Breast epithelium (tissue), 4 donors: ENCODE data around the gene SLC48A1. TPM values are rescaled to one million over a fixed set of nuclear protein-coding genes. Genes with fewer than 3 reads are reported as not detected.
"Not testable (repeated sequence)": the region's sequence is repeated elsewhere in the genome, so short reads cannot be mapped to it uniquely, and the experiment has no call there.

Experiments
- DNase-seq, 2 donors: peaks; one replicate each; pipeline ENCODE4 v3.0.0-alpha.2; 2019; ENCODE audit warnings: low spot score in 2 of 2
- H3K27ac ChIP-seq, 2 donors: fragments of 200-600 bp; sonication (generic) in 1 of 2; one replicate each; pipeline ENCODE4 v1.5.1; 2016 to 2019; ENCODE audit warnings: mild to moderate bottlenecking in 1 of 2
- H3K27me3 ChIP-seq, 2 donors: fragments of 200-600 bp; sonication (generic) in 1 of 2; one replicate each; pipeline versions ENCODE4 v1.5.1 to v1.6.0; 2017 to 2019; ENCODE audit warnings: control low read depth in 1 of 2, mild to moderate bottlenecking in 1 of 2
- H3K36me3 ChIP-seq: fragments of 200-600 bp; one replicate; pipeline ENCODE4 v1.5.1; 2019
- H3K4me1 ChIP-seq, 2 donors: fragments of 200-600 bp; sonication (generic); one replicate each; pipeline ENCODE4 v1.5.1; 2016 to 2019; ENCODE audit warnings: control low read depth in 1 of 2
- H3K4me3 ChIP-seq, 3 donors: fragments of 200-600 bp; sonication (generic); 1 replicate in 2 of 3; 2 replicates in 1 of 3; pipeline ENCODE4 v1.5.1; 2016 to 2019; ENCODE audit warnings: mild to moderate bottlenecking in 3 of 3, moderate library complexity in 2 of 3
- H3K9me3 ChIP-seq, 2 donors: fragments of 200-600 bp; sonication (generic) in 1 of 2; one replicate each; pipeline ENCODE4 v1.5.1; 2016 to 2019; ENCODE audit warnings: control low read depth in 1 of 2
- POLR2A ChIP-seq: fragments of 450-650 bp; IDR thresholded peaks from one replicate; pipeline ENCODE4 v1.6.1; 2016; ENCODE audit warnings: antibody characterized with exemption, mild to moderate bottlenecking, moderate library complexity
- POLR2AphosphoS5 ChIP-seq, 3 donors: sonication (generic); formaldehyde crosslinking; IDR thresholded peaks; one replicate each; pipeline ENCODE4 v1.6.1; 2017; ENCODE audit warnings: antibody characterized with exemption in 3 of 3
- intact Hi-C: fragments of 100-400 bp; cut with DNase I; formaldehyde crosslinking; loops from one replicate; pipeline ENCODE4 v1.15.1; 2023; ENCODE audit warnings: low total_unique reads
- total RNA-seq, 3 donors: library from RNA; depleted of rRNA; stranded (reverse); fragments of >200 nt; gene quantifications; one replicate each; pipeline ENCODE4 v1.1.0, GENCODE V29; 2016
- TF ChIP-seq, protein P1 (sequence below), 3 donors: fragments of 450-650 bp; IDR thresholded peaks; one replicate each; pipeline ENCODE4 v1.5.1; 2016 to 2017; ENCODE audit warnings: antibody characterized with exemption in 3 of 3, mild to moderate bottlenecking in 3 of 3, moderate library complexity in 3 of 3

The SLC48A1 gene
- total RNA-seq, 3 donors from 2014 or later, result 27.5 to 51.5 (median 30.6) TPM

DNA sequence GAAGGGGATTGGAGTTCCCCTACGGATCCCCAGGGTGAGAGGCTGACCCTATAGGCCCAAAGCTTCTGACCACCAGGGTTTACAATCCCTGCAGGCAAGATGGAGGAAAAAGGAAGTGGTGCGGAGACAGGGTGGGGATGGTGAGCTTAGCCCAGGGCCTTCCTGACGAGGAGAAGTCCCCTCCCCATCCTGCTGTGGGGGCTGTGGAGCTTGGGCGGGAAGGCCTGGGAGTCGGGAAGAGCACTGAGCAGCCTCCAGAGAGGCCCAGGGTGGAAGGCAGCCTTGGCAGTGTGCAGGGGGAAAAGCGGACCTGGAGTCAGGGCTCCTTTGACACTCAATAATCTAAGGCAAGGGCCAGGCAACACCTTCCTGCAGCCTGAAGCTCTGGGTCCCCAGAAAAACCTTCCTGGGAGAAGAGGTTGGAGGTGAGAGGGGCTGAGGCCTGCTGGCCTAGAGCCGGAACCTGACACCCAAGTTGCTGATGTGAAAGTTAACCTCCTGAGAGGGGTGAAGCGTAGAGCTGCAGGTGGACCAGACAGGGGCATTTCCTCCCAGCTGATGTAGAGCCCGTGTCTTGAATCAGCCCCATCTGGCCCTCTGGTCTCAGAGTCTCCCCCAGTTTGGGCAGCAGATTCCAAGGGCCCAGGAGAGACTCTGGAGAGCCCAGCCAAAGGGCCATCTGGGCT lies 40.6 kb downstream of the SLC48A1 start:
- peaks cover 43 to 68% of the 10 kb centered on the region in 2 donors for H3K4me1 ChIP-seq
- no peaks in the 10 kb centered on the region for H3K27me3 ChIP-seq
- H3K27ac ChIP-seq, result peak overlapping the region; percentile 98 to 99
- H3K4me3 ChIP-seq, result peak overlapping the region; percentile 43 to 70 (median 43)
- no peak for TF ChIP-seq POLR2A
- TF ChIP-seq, protein P1, sequence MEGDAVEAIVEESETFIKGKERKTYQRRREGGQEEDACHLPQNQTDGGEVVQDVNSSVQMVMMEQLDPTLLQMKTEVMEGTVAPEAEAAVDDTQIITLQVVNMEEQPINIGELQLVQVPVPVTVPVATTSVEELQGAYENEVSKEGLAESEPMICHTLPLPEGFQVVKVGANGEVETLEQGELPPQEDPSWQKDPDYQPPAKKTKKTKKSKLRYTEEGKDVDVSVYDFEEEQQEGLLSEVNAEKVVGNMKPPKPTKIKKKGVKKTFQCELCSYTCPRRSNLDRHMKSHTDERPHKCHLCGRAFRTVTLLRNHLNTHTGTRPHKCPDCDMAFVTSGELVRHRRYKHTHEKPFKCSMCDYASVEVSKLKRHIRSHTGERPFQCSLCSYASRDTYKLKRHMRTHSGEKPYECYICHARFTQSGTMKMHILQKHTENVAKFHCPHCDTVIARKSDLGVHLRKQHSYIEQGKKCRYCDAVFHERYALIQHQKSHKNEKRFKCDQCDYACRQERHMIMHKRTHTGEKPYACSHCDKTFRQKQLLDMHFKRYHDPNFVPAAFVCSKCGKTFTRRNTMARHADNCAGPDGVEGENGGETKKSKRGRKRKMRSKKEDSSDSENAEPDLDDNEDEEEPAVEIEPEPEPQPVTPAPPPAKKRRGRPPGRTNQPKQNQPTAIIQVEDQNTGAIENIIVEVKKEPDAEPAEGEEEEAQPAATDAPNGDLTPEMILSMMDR (IDR thresholded peaks at IDR 0.05), result no peak
- no peak for TF ChIP-seq POLR2AphosphoS5 (IDR thresholded peaks at IDR 0.05)
- intact Hi-C loops, result no loop called here
- H3K36me3 ChIP-seq, result no peaks in the 10 kb centered on the region
- no peak for DNase-seq
- H3K9me3 ChIP-seq, result no peaks in the 10 kb centered on the region

DNA sequence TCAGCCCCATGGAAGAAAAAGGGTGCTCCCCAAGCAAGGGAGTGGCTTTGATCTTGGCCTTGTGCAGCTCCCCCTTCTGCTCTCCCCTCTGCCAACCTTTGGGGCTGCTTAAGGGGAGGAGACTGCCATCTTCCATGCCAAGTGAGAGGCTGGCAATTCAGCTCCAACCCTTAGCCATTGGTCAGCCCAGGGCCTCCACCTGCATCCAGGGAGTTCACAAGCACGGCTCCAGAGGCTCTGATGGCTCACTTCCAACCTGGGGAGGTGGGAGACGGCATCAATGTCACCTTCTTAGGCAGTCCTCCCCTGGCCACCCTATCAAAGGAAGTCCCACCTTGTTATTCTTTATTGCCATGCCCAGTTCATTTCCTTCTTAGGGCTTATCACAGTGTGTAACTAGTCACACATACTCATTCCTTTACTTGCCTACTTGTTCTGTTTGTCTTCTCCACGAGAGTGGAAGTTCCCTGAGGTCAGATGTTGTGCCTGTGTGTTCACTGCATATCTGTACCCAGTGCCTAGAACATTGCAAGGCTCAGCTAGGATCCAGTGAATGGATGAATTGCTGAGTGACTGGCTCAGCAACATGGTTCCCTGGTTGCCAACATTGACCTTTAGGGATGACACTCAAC lies 41.6 kb downstream of the SLC48A1 start:
- TF ChIP-seq POLR2A, result no peak
- TF ChIP-seq, protein P1 (IDR thresholded peaks at IDR 0.05), result no peak

DNA sequence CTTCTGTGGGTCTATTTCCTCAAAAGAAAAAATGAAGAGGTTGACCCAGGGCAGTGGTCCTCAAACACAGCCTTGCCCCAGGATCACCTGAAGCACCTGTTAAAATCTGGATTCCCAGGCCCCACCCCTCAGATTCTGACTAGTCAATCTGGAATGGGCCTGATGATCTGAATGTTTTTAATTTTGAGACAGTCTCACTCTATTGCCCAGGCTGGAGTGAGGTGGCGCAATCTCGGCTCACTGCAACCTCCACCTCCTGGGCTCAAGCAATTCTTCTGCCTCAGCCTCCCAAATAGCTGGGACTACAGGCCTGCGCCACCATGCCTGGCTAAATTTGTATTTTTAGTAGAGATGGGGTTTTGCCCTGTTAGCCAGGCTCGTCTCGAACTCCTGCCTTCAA lies 42.4 kb downstream of the SLC48A1 start:
- DNase-seq, H3K9me3 ChIP-seq, H3K27me3 ChIP-seq, intact Hi-C loops, H3K4me3 ChIP-seq, H3K36me3 ChIP-seq: not testable (repeated sequence)
- Histone ChIP-seq H3K4me1 (peaks cover 39 to 63% of the 10 kb centered on the region in 2 donors), H3K27ac (peak overlapping the region; percentile 98 to 99)

More for the DNA sequence above, 41.6 kb downstream of the SLC48A1 start:
- no peak for DNase-seq
- Histone ChIP-seq H3K4me1 (peaks cover 40 to 63% of the 10 kb centered on the region in 2 donors), H3K36me3 (no peaks in the 10 kb centered on the region), H3K4me3 (peak overlapping the region in 1 of 3 donors; percentile 70), H3K9me3 (no peaks in the 10 kb centered on the region), H3K27ac (peak overlapping the region; percentile 98 to 99), H3K27me3 (no peaks in the 10 kb centered on the region)
- intact Hi-C loops, result no loop called here

DNA sequence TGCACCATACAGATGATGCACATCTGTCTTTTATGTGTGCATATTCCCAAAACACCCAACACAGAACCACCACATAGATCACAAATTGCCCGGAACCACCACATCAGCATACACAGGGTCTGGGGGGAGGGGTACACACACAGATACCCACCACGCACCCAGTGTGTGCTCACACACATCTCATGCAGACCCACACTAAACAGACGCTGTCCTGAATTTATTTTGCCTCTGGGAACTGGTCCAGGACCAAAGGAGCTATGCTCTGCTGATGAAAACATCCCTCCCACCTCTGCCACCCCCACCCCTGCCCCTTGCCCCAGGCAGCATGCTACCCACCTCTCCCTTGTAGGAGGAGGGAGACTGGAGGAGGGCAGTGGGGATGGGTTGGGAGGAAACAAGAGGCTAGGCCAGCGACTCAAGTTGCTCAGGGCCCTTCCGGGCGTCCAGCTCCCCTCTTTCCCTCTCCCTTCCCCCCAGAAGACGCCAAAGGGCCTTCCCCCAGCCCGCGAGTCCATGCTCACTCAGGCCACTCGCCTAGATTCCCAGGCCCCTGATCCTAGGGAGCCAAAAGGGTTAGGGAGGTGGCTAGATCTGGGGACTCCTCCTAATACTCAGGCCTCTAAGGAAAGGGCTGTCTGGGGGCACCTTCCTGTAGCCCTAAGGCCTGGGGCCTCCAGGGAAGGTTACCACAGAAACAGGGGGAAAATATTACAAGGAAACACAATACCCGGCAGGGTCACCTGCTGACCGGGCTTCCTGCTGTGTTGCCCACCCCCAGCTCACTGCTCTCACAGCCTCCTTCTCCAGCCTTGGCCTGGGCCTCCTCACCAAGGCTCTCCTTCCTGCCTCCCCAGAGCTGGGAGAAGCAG lies 43.6 kb downstream of the SLC48A1 start:
- Histone ChIP-seq H3K27me3 (no peaks in the 10 kb centered on the region), H3K4me3 (peak overlapping the region; percentile 75 to 99 (median 91)), H3K9me3 (no peaks in the 10 kb centered on the region), H3K27ac (peak overlapping the region; percentile 98 to 100), H3K36me3 (no peaks in the 10 kb centered on the region), H3K4me1 (peaks cover 48 to 60% of the 10 kb centered on the region in 2 donors)
- no peak for DNase-seq
- TF ChIP-seq, protein P1 (IDR thresholded peaks at IDR 0.05), result no peak
- TF ChIP-seq POLR2AphosphoS5 (IDR thresholded peaks at IDR 0.05) (peak in 1 of 3 donors; percentile 11), POLR2A (no peak)
- intact Hi-C loops, result no loop called here

DNA sequence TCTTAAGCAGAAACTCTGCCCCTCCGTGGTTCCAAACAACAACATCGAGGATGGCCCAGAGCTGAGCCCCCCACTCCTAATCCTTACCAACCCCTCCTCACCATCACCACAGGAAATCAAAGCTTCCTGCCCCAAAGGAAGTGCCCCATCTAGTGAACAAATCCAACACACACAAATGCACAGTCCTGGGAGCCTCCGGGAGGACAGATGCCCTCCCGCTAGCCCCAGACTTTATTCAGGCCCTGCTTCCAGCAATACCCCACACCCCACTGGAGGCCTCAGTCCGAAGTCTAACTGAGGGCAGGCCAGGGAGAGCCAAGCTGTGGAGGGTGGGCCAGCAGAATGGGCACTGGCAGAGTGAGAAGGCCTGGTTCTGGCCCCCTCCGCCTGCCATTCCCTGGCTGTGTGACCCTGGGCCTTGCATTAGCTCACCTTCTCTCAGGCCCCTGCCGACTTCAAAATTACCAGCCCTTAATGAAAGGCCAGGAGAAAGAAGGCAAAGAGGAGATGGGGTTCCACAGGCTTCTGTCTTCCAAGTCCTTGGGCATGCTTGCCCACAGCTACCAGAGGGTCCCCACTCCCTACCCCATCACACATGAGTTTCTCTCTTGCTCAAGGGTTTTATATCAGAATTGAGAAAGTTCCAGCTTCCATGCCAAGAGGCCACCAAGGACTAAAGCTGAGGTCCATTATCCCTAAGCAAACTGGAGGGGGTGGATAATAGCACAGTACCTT lies 44.4 kb downstream of the SLC48A1 start:
- Histone ChIP-seq H3K4me1 (peaks cover 49 to 56% of the 10 kb centered on the region in 2 donors), H3K27me3 (no peaks in the 10 kb centered on the region)
- no peak for DNase-seq

More for the DNA sequence above, 44.4 kb downstream of the SLC48A1 start:
- intact Hi-C loops, result no loop called here
- H3K27ac ChIP-seq, result peak overlapping the region; percentile 98 to 100
- peak overlapping the region; percentile 75 to 99 (median 91) for H3K4me3 ChIP-seq
- H3K36me3 ChIP-seq, result no peaks in the 10 kb centered on the region
- no peaks in the 10 kb centered on the region for H3K9me3 ChIP-seq
- no peak for TF ChIP-seq POLR2A
